B cell (primary cell): Measurements from ENCODE around the gene AXL. TPM values are rescaled to one million over a fixed set of nuclear protein-coding genes. Genes with fewer than 3 reads are reported as not detected.

Experiments
- ATAC-seq: fragments of 200-7000 bp; cut with Tn5 transposase; one replicate; pipeline ENCODE4 v1.10.0; 2021; ENCODE audit warnings: low read depth, mild to moderate bottlenecking, moderate number of reproducible peaks, moderate library complexity
- CTCF ChIA-PET: fragments of 350-600 bp; sonication (Branson Sonifier 250); formaldehyde crosslinking; loops from one replicate; lab custom pipeline; 2021; ENCODE audit warnings: antibody characterized with exemption, inconsistent platforms; lab: Charles Lee
- POLR2A ChIA-PET: fragments of 350-600 bp; sonication (Branson Sonifier 250); formaldehyde crosslinking; loops from one replicate; lab custom pipeline; 2021; ENCODE audit warnings: antibody characterized with exemption; lab: Charles Lee
- DNase-seq: peaks from one replicate; pipeline ENCODE4 v3.0.0; 2013
- H2AFZ ChIP-seq: 2 replicates; pipeline ENCODE4 v1.6.1; 2012; ENCODE audit warnings: mild to moderate bottlenecking, low read depth, low read length; ENCODE audit not compliant: insufficient read depth, poor library complexity, severe bottlenecking
- H3K27ac ChIP-seq, 2 donors: 1 replicate in 1 of 2; 2 replicates in 1 of 2; pipeline ENCODE4 v1.5.1; 2012 to 2013; ENCODE audit warnings: low read length in 2 of 2, mild to moderate bottlenecking in 2 of 2, moderate library complexity in 1 of 2
- H3K27me3 ChIP-seq, 4 experiments: fragments of 200-600 bp in 1 of 4; sonication (generic) in 1 of 4; replicated peaks in 1 of 4; 1 replicate in 2 of 4; 2 replicates in 2 of 4; pipeline versions ENCODE4 v1.6.1 to v1.7.0; 2013 to 2016; ENCODE audit warnings: low read length in 3 of 4, mild to moderate bottlenecking in 2 of 4, mixed read lengths in 1 of 4, moderate library complexity in 1 of 4; ENCODE audit not compliant: insufficient read depth in 4 of 4, control insufficient read depth in 3 of 4; ENCODE audit errors: control extremely low read depth in 1 of 4
- H3K36me3 ChIP-seq, 2 experiments: replicated peaks in 1 of 2; 1 replicate in 1 of 2; 2 replicates in 1 of 2; pipeline versions ENCODE4 v1.6.1 to v1.7.1; 2013; ENCODE audit warnings: low read length in 1 of 2; ENCODE audit not compliant: insufficient read depth in 2 of 2, control insufficient read depth in 1 of 2; ENCODE audit errors: control extremely low read depth in 1 of 2, extremely low read depth in 1 of 2
- H3K4me1 ChIP-seq, 2 donors: fragments of 200-600 bp in 1 of 2; sonication (generic) in 1 of 2; 1 replicate in 1 of 2; 2 replicates in 1 of 2; pipeline versions ENCODE4 v1.5.1 to v1.6.1; 2013 to 2017; ENCODE audit warnings: low read length in 2 of 2; ENCODE audit not compliant: control insufficient read depth in 2 of 2, insufficient read depth in 2 of 2
- H3K4me2 ChIP-seq: replicated peaks from 2 replicates; pipeline ENCODE3; 2012; ENCODE audit warnings: mild to moderate bottlenecking, low read depth, low read length; ENCODE audit not compliant: poor library complexity, severe bottlenecking
- H3K4me3 ChIP-seq, 5 experiments: fragments of 200-600 bp in 1 of 5; sonication (generic) in 1 of 5; 1 replicate in 3 of 5; 2 replicates in 2 of 5; pipeline versions ENCODE4 v1.5.1 to v1.7.0; 2011 to 2016; ENCODE audit warnings: low read length in 4 of 5, mild to moderate bottlenecking in 4 of 5, low read depth in 2 of 5, control low read depth in 1 of 5, moderate library complexity in 1 of 5; ENCODE audit not compliant: insufficient read depth in 1 of 5; ENCODE audit errors: control extremely low read depth in 1 of 5, extremely low read depth in 1 of 5
- H3K79me2 ChIP-seq: fragments of 200-600 bp; sonication (generic); one replicate; pipeline ENCODE4 v1.6.0; 2016; ENCODE audit warnings: low read length; ENCODE audit not compliant: control insufficient read depth, insufficient read depth
- H3K9ac ChIP-seq: fragments of 200-600 bp; sonication (generic); 2 replicates; pipeline ENCODE4 v1.6.1; 2017; ENCODE audit warnings: mild to moderate bottlenecking, low read length, moderate library complexity
- H3K9me3 ChIP-seq, 3 donors: one replicate each; pipeline versions ENCODE4 v1.6.1 to v1.7.1; 2013; ENCODE audit warnings: low read length in 2 of 3; ENCODE audit not compliant: control insufficient read depth in 2 of 3, insufficient read depth in 1 of 3; ENCODE audit errors: control extremely low read depth in 1 of 3
- H4K20me1 ChIP-seq: 2 replicates; pipeline ENCODE4 v1.6.0; 2012; ENCODE audit warnings: mild to moderate bottlenecking, low read length; ENCODE audit not compliant: insufficient read depth, control insufficient read depth, poor library complexity, severe bottlenecking
- H3K27ac Mint-ChIP-seq: one replicate; pipeline ENCODE4 v1.8.0; 2021; ENCODE audit warnings: mixed read lengths
- H3K27me3 Mint-ChIP-seq: one replicate; pipeline ENCODE4 v1.8.0; 2021; ENCODE audit warnings: mixed read lengths
- H3K4me1 Mint-ChIP-seq: one replicate; pipeline ENCODE4 v1.8.0; 2021; ENCODE audit warnings: mixed read lengths
- H3K4me3 Mint-ChIP-seq: one replicate; pipeline ENCODE4 v1.8.0; 2021; ENCODE audit warnings: mixed read lengths
- H3K9me3 Mint-ChIP-seq: one replicate; pipeline ENCODE4 v1.8.0; 2022; ENCODE audit warnings: mixed read lengths; ENCODE audit not compliant: insufficient read depth
- EZH2 ChIP-seq: IDR thresholded peaks from 2 replicates; pipeline ENCODE4 v1.6.1; 2012; ENCODE audit warnings: borderline replicate concordance, low read depth, mild to moderate bottlenecking, moderate library complexity, low read length; ENCODE audit not compliant: insufficient read depth, poor library complexity, severe bottlenecking
- WGBS: methylation state at CpG from one replicate; pipeline ENCODE4 v1.1.5; 2013; ENCODE audit warnings: missing lambda C conversion rate; ENCODE audit not compliant: insufficient coverage; 5-methylcytosine and 5-hydroxymethylcytosine counted together
- intact Hi-C: fragments of 100-400 bp; cut with micrococcal nuclease; formaldehyde crosslinking; loops from one replicate; pipeline ENCODE4 v1.10.0; 2022
- polyA plus RNA-seq: library from polyadenylated mRNA; depleted of rRNA; stranded (reverse); fragments of >200 nt; gene quantifications from 2 replicates; pipeline ENCODE4 v1.2.3, GENCODE V29; 2012
- total RNA-seq, 2 donors: library from RNA; stranded (reverse); fragments of 120-200 nt in 1 of 2; gene quantifications; 1 replicate in 1 of 2; 2 replicates in 1 of 2; pipeline versions ENCODE4 v1.2.3 to v1.2.4, GENCODE V29; 2013 to 2022
- TF ChIP-seq, protein P1 (sequence below): fragments of 200-600 bp; IDR thresholded peaks from one replicate; pipeline ENCODE4 v1.8.0; 2022; ENCODE audit warnings: antibody characterized with exemption, mild to moderate bottlenecking

The AXL gene
- total and polyA plus RNA-seq, 2 donors (not counting 1 experiment from before 2014, with no cell fraction given), result not detected

DNA sequence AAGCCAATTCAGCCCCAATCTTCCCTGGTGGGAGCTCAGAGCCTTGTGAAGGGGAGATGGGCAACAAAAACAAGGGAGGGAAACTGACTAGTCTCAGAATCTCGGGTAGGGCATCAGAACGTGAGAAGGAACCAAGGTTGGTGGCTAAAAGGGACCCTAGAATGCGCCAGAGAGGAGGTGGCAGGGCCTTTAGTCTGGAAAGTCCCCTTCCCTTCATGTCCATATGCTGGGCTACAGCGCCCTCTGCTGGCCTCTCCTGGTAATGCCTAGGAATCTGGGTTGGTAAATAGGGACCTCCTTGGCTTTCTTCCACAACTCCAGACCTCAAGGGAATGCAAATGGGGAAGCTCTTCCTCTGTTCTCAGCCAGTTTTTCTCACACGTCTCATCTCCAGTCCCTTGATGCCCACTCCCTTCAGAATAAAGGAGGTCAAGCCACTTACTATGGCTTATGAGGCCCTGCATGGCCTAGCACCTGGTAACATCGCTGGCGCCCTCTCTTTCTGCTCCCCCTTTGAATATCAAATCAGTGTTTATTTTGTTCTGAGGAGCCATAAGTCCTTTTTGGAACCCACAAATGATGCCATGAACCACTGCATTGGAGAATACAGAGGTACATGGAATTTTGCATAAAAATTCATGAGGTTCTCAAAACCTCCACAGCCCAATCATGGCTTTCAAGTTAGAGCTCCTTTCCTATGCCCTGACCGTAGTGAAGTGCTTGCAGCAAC is 89.6 kb downstream of the AXL start:
- peaks cover 29% of the 10 kb centered on the region for H4K20me1 ChIP-seq
- H2AFZ ChIP-seq, result peak overlapping the region; percentile 90
- Mint-ChIP-seq H3K27me3 (no peaks in the 10 kb centered on the region), H3K4me1 (peaks cover 71% of the 10 kb centered on the region), H3K4me3 (peak overlapping the region; percentile 98), H3K9me3 (no peaks in the 10 kb centered on the region), H3K27ac (peak overlapping the region; percentile 100)
- ATAC-seq, result peak; percentile 64
- H3K36me3 ChIP-seq, result peaks cover 9 to 49% of the 10 kb centered on the region in 2 experiments
- WGBS, result 17% methylated on average over 7 of the region's 8 CpGs
- no peaks in the 10 kb centered on the region for H3K9me3 ChIP-seq
- peak overlapping the region; percentile 98 for H3K4me2 ChIP-seq
- H3K4me3 ChIP-seq, result peak overlapping the region in 4 of 5 experiments; percentile 59 to 95 (median 66)
- POLR2A ChIA-PET, result interaction anchor here (0.5 to 1.8 kb wide), 9 partner anchors 11 to 872 kb away, joined by 3 to 11 read pairs (median 5); partner anchors contain the start of genes HNRNPUL1 and TGFB1
- peaks cover 73% of the 10 kb centered on the region for H3K79me2 ChIP-seq
- intact Hi-C loops, result loop anchor here (1.0 kb wide), 4 partner anchors 11 to 182 kb away; no protein-coding TSS in a partner anchor
- peak overlapping the region; percentile 96 for H3K9ac ChIP-seq
- H3K4me1 ChIP-seq, result peaks cover 58 to 77% of the 10 kb centered on the region in 2 donors
- CTCF ChIA-PET, result interaction anchor here (0.6 to 8.3 kb wide), 29 partner anchors 9 to 645 kb away, joined by 3 to 89 read pairs (median 4); partner anchors contain the start of genes B9D2, HNRNPUL1 and TGFB1
- DNase-seq, result peak; percentile 93
- TF ChIP-seq EZH2, result no peak
- TF ChIP-seq, protein P1, sequence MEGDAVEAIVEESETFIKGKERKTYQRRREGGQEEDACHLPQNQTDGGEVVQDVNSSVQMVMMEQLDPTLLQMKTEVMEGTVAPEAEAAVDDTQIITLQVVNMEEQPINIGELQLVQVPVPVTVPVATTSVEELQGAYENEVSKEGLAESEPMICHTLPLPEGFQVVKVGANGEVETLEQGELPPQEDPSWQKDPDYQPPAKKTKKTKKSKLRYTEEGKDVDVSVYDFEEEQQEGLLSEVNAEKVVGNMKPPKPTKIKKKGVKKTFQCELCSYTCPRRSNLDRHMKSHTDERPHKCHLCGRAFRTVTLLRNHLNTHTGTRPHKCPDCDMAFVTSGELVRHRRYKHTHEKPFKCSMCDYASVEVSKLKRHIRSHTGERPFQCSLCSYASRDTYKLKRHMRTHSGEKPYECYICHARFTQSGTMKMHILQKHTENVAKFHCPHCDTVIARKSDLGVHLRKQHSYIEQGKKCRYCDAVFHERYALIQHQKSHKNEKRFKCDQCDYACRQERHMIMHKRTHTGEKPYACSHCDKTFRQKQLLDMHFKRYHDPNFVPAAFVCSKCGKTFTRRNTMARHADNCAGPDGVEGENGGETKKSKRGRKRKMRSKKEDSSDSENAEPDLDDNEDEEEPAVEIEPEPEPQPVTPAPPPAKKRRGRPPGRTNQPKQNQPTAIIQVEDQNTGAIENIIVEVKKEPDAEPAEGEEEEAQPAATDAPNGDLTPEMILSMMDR, result peak; percentile 96
- H3K27me3 ChIP-seq, result no peaks in the 10 kb centered on the region
- peak overlapping the region; percentile 89 to 100 for H3K27ac ChIP-seq
